ENCODE data around the gene TRAPPC14. TPM values are rescaled to one million over a fixed set of nuclear protein-coding genes. Genes with fewer than 3 reads are reported as not detected.

Gene TRAPPC14
- total and polyA plus RNA-seq, 2 of the 13 experiments (the other 11 are each of a cell fraction or from before 2014, with no cell fraction given) = 4.7 to 9.6 TPM

- TF ChIP-seq SOX5 (CRISPR knock-in tag; IDR thresholded peaks at IDR 0.05; ENCODE audit: borderline replicate concordance) (peak; percentile 62), ZNF281 (CRISPR knock-in tag; IDR thresholded peaks at IDR 0.05; ENCODE audit: borderline replicate concordance) (peak; percentile 28; the same call in 1 of the 2 replicates), ZNF652 (CRISPR knock-in tag; IDR thresholded peaks at IDR 0.05; ENCODE audit: borderline replicate concordance, low read depth) (no peak), NFKB2 (CRISPR knock-in tag; IDR thresholded peaks at IDR 0.05; ENCODE audit: borderline replicate concordance) (0 out of 2 replicates have a peak, but pooled peaks have one; percentile 11), SP140L (CRISPR knock-in tag; IDR thresholded peaks at IDR 0.05; ENCODE audit: borderline replicate concordance) (no peak), FOXA1 (IDR thresholded peaks at IDR 0.05) (no peak), FOXA1 (CRISPR knock-in tag; IDR thresholded peaks at IDR 0.05) (peak; percentile 65; the same call in 1 of the 2 replicates), SOX6 (IDR thresholded peaks at IDR 0.05) (no peak), SOX6 (CRISPR knock-in tag; IDR thresholded peaks at IDR 0.05) (0 out of 2 replicates have a peak, but pooled peaks have one; percentile 9), ARNTL (CRISPR knock-in tag; IDR thresholded peaks at IDR 0.05) (peak; percentile 86), ETV5 (CRISPR knock-in tag; IDR thresholded peaks at IDR 0.05; ENCODE audit: borderline replicate concordance) (peak; percentile 87), ZNF7 (CRISPR knock-in tag; IDR thresholded peaks at IDR 0.05) (peak; percentile 85), NFE2L2 (IDR thresholded peaks at IDR 0.05; ENCODE audit: low read length) (no peak), EHMT2 (IDR thresholded peaks at IDR 0.05; ENCODE audit: borderline replicate concordance, low read depth, low read length) (no peak), NR0B2 (CRISPR knock-in tag; IDR thresholded peaks at IDR 0.05) (0 out of 2 replicates have a peak, but pooled peaks have one; percentile 41), ZNF83 (CRISPR knock-in tag; IDR thresholded peaks at IDR 0.05; ENCODE audit: borderline replicate concordance) (no peak), DRAP1 (CRISPR knock-in tag; IDR thresholded peaks at IDR 0.05) (peak; percentile 56; the same call in 1 of the 2 replicates), ZGPAT (CRISPR knock-in tag; IDR thresholded peaks at IDR 0.05) (peak; percentile 49; the same call in 1 of the 2 replicates), IKZF4 (CRISPR knock-in tag; IDR thresholded peaks at IDR 0.05; ENCODE audit: borderline replicate concordance, low read depth, not compliant biosample characterization) (no peak), IRF9 (CRISPR knock-in tag; IDR thresholded peaks at IDR 0.05; ENCODE audit: borderline replicate concordance) (no peak), EP300 (IDR thresholded peaks at IDR 0.05; ENCODE audit: low read depth in 2 of 2, low read length in 2 of 2) (peak in 1 of 2 experiments; percentile 71; a peak in 1 of 4 replicates), EP300 (CRISPR knock-in tag; IDR thresholded peaks at IDR 0.05; ENCODE audit: borderline replicate concordance) (peak; percentile 31; the same call in 1 of the 2 replicates), CENPT (CRISPR knock-in tag; IDR thresholded peaks at IDR 0.05; ENCODE audit: low read depth) (no peak), ZNF577 (CRISPR knock-in tag; IDR thresholded peaks at IDR 0.05; ENCODE audit: borderline replicate concordance, low read depth) (no peak), MYC (CRISPR knock-in tag; IDR thresholded peaks at IDR 0.05; ENCODE audit: borderline replicate concordance) (peak; percentile 76), ZNF292 (CRISPR knock-in tag; IDR thresholded peaks at IDR 0.05; ENCODE audit: borderline replicate concordance, low read depth) (peak; percentile 68; the same call in 1 of the 2 replicates)
Observed at GRCh38 chr7:100122067-100122466, 36.5 kb downstream of the TRAPPC14 start (continued).

Data from HepG2 (cell line).